Measurements from ENCODE around the gene NOTCH1.

GRCh38 chr9:136538599-136539426 lies 7.0 kb downstream of the NOTCH1 start:
- no peak for TF ChIP-seq CTCF (conservative IDR thresholded peaks at IDR 0.05; ENCODE audit: low read depth, low read length)
- TF ChIP-seq FOS (IDR thresholded peaks at IDR 0.05; ENCODE audit: low read depth, low read length), result no peak
- no peak for TF ChIP-seq RCOR1 (IDR thresholded peaks at IDR 0.05; ENCODE audit: insufficient replicate concordance, low read length)
- no peak for TF ChIP-seq BHLHE40 (IDR thresholded peaks at IDR 0.05; ENCODE audit: low read depth, low read length)

Measured in IMR-90 (cell line).